ENCODE results near the gene ABCC1.

ABCC1 gene

GRCh38 chr16:15993541-15993940, 44.1 kb downstream of the ABCC1 start:
- no peak for DNase-seq (ENCODE audit: low read depth in 2 of 2)

- DNase-seq (ENCODE audit: low read depth in 2 of 2) = no peak
These were observed 44.7 kb downstream of the ABCC1 start for GRCh38 chr16:15993946-15994665.

- no peak for DNase-seq (ENCODE audit: low read depth in 2 of 2)
These were observed 47.2 kb downstream of the ABCC1 start for GRCh38 chr16:15996432-15997109.

GRCh38 chr16:16000685-16001084, 51.3 kb downstream of the ABCC1 start:
- DNase-seq (ENCODE audit: low read depth in 2 of 2) = no peak

- DNase-seq (ENCODE audit: low read depth in 2 of 2) = no peak
These were observed 52.3 kb downstream of the ABCC1 start for GRCh38 chr16:16001596-16002255.

- no peak for DNase-seq (ENCODE audit: low read depth in 2 of 2)
These were observed 54.4 kb downstream of the ABCC1 start for GRCh38 chr16:16003719-16004313.

GRCh38 chr16:16004314-16004749, 54.9 kb downstream of the ABCC1 start:
- DNase-seq (ENCODE audit: low read depth in 2 of 2) = no peak

- no peak for DNase-seq (ENCODE audit: low read depth in 2 of 2)
These were observed 56.3 kb downstream of the ABCC1 start for GRCh38 chr16:16005721-16006120.

- DNase-seq (ENCODE audit: low read depth in 2 of 2) = no peak
These were observed 57.2 kb downstream of the ABCC1 start for GRCh38 chr16:16006650-16007049.

GRCh38 chr16:16007743-16008111, 58.3 kb downstream of the ABCC1 start:
- DNase-seq (ENCODE audit: low read depth in 2 of 2) = no peak

GRCh38 chr16:16008666-16009065, 59.2 kb downstream of the ABCC1 start:
- no peak for DNase-seq (ENCODE audit: low read depth in 2 of 2)

- no peak for DNase-seq (ENCODE audit: low read depth in 2 of 2)
These were observed 60.0 kb downstream of the ABCC1 start for GRCh38 chr16:16009401-16009800.

GRCh38 chr16:16010194-16010593, 60.8 kb downstream of the ABCC1 start:
- DNase-seq (ENCODE audit: low read depth in 2 of 2) = no peak

- no peak for DNase-seq (ENCODE audit: low read depth in 2 of 2)
These were observed 62.7 kb downstream of the ABCC1 start for GRCh38 chr16:16012144-16012543.

- DNase-seq (ENCODE audit: low read depth in 2 of 2) = no peak
These were observed 64.4 kb downstream of the ABCC1 start for GRCh38 chr16:16013812-16014211.

GRCh38 chr16:16014329-16015224, 65.2 kb downstream of the ABCC1 start:
- no peak for DNase-seq (ENCODE audit: low read depth in 2 of 2)

GRCh38 chr16:16015849-16016248, 66.4 kb downstream of the ABCC1 start:
- DNase-seq (ENCODE audit: low read depth in 2 of 2) = no peak

GRCh38 chr16:16016388-16016964, 67.1 kb downstream of the ABCC1 start:
- DNase-seq (ENCODE audit: low read depth in 2 of 2) = no peak

GRCh38 chr16:16017812-16018211, 68.4 kb downstream of the ABCC1 start:
- DNase-seq (ENCODE audit: low read depth in 2 of 2) = no peak

GRCh38 chr16:16018705-16019104, 69.3 kb downstream of the ABCC1 start:
- DNase-seq (ENCODE audit: low read depth in 2 of 2) = no peak

GRCh38 chr16:16019488-16019887, 70.1 kb downstream of the ABCC1 start:
- DNase-seq (ENCODE audit: low read depth in 2 of 2) = no peak
